Measurements from ENCODE around the gene DLK1.

DLK1 gene

GRCh38 chr14:100777366-100777817, 50.7 kb downstream of the DLK1 start:
- no peak for DNase-seq (ENCODE audit: low read depth, low spot score)

- no peak for DNase-seq (ENCODE audit: low read depth, low spot score)
These were observed 51.3 kb downstream of the DLK1 start for GRCh38 chr14:100777818-100778525.

GRCh38 chr14:100778526-100778882, 51.8 kb downstream of the DLK1 start:
- DNase-seq (ENCODE audit: low read depth, low spot score) = no peak

DNA sequence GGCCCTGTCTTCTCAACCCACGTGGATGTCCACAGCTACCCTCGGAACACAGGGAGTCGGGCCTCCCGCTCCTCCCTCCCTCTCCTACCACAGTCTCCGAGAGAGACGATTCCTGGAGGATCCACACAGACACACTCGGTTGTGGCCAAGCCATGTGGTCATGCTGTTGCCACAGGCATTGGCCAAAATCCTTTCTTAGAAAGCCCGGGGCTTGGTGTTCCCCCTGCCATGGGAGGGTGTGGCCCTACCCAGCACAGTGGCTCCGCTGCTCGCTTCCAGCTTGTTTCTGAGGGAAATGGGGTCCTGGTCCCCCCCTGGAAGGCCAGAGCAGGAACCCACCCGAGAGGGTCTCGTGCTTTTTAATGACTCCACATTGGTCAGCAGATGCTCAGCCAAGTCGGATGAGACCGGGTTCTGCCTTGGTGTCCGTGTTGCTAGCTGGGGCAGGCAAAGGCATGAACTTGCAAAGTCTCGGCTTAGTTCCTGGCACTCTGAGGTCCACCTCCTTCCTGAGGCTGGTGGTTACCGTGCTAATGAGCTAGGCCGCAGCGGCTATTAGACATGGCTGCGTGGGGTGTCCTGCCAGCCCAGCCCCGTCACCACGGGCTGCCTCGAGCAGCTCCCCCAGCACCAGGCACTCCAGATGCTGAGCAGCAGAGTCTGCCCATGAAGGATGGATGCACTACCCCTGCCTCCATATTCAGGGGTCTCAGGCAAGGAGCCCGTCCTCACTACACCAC, 52.4 kb downstream of the DLK1 start:
- DNase-seq (ENCODE audit: low read depth, low spot score) = no peak

DNA sequence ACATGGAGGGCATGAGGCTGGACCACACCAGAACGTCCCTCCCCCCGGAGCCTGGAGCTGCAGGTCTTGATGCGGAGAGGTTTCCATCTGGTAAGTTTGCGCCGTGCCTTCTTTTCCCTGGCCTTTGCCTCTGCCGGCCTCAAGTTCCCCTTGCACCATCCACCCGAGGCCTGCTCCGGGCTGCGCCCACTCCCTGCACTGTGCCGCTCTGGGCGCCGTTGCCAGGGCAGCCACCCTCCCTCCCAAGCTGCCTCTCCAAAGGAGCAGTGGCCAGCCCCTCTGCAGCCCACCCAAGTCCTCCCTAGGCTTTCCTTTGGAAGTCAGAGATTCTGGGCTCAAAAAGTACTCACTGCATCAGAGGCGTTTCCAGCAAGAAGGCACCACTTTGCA, 53.0 kb downstream of the DLK1 start:
- DNase-seq (ENCODE audit: low read depth, low spot score) = no peak

- no peak for DNase-seq (ENCODE audit: low read depth, low spot score)
These were observed 53.6 kb downstream of the DLK1 start for GRCh38 chr14:100780246-100780645.

DNA sequence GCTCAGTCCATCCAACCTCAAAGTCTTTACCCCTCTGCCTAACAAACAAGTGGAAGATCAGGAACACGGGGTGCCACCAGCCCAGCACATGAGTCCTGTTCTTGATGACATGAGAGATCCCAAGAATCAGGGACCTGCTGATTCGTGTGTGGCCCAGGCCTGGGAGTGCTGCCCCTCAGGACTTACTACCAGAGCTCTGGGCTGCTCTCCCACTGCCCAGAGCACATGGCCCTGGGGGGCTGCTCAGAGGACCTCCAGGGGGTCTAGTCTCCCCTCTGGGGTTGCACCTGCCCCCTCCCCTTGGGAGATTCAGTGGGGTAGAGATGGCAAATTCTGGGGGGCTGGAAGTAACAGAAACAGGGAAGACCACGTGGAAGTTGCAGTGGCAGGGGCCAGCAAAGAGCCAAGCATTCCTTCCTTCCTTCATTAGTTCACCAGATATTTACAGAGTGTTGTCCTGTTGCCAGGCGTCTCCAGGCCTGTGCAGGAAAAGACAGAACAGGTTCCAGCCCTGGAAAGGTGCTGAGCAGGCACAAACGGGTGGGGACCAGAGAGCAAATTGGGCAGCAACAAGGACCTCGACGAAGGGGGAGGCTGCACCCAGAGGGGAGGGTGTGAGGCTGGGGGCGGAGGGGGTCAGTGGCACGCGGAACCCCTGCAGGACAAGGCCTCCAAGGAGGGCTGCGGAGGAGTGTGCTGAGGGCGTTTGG, 54.1 kb downstream of the DLK1 start:
- DNase-seq (ENCODE audit: low read depth, low spot score) = no peak

DNA sequence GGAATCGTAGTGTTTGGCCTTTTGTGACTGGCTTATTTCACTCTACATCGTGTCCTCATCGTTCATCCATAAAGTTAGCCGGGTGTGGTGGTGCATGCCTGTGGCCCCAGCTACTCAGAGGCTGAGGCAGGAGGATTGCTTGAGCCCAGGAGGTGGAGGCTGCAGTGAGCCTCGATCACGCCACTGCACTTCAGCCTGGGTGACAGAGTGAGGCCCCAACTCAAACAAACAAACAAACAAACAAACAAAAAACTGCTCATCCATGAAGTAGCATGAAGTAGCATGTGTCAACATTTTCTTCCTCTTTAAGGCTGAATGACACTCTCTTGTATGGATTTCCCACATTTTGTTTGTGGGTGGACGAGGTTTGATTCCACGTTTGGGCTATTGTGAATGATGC, 55.3 kb downstream of the DLK1 start:
- DNase-seq (ENCODE audit: low read depth, low spot score) = no peak

GRCh38 chr14:100782516-100783320, 56.0 kb downstream of the DLK1 start:
- DNase-seq (ENCODE audit: low read depth, low spot score) = no peak

DNA sequence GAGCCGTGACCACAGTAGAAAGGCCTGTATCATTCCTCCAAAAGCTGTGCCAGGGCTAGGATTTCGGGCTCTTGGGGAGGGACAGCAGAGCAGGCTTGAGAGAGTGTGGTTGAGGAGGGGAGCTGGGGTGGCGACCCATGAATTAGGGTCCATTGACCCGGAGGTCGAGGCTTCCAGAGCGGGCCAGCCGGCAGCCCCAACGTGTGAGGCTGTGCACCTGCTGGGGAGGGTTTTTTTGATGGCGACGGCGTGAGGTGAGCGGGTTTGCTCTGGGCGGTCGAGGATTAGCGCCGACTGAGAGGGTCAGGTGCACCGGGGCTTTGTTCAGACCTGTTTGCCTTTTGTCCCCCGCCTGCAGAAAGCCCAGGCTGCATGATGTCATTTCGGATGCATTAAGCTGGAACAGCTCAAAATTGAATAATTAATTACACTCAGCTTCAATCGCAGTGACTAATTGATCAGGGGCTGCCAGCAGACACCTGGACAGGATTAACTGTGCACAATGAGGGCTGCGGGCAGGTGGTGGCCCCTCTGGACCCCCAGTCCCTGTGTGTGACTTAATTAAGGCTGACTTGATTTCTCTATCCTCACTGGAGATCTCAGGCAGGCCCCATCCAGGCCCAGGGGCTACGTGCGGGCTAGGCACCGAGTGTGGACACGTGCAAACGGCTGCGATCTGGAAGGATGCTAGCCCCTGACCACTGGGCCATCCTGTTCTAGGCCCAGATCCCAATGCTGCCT, 57.1 kb downstream of the DLK1 start:
- DNase-seq (ENCODE audit: low read depth, low spot score) = no peak

DNA sequence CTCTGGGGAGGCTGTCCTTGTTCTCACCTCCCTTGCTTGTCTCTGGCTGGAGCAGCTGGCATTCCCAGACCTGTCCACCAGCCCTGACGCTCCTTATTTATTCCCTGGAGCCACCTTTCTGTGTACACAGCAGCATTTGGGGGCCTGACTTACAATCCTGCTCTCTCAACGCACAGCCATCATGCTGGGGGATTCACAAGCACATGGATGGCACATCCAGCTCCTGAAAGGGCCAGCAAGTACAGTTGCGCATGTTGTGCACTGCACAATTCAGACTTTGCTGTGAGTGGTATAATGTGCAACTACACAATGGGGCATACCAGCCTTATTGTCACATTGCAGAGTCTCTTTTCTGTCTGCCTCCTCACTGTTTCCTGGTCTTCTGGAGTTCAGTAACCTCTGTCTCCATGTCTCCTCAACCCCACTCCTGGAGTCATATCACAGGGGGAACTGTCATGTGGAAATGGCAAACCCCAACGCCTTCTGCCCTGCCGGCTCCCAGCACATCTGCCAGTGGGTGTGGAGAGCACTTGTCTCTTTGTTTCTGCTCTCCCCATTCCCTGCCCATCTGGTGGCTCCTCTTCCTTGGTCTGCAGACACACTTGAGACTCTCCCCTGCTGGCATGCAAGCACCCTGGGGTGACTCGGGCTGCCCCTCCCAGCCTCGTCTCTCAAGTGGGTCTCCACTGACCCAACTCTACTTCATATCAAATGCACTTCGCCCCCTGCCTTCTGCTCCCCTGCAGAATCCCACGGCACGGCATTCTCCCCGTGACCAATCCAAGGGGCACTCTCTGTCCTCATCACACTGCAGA, 58.0 kb downstream of the DLK1 start:
- DNase-seq (ENCODE audit: low read depth, low spot score) = no peak

DNA sequence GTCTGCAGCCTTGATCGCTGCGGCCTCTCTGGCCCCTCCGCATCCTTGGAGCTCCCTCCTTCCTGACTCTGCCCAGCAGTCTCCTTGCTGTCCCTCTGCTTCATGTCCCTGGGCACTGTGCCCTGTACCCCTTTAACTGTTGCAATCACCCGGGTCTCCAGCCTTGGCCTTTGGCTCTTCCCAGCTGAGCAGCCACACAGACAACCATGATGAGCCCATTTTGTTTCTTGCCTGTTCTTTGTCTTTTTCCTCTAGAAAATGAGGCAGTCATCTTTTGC, 58.6 kb downstream of the DLK1 start:
- no peak for DNase-seq (ENCODE audit: low read depth, low spot score)

- no peak for DNase-seq (ENCODE audit: low read depth, low spot score)
These were observed 58.9 kb downstream of the DLK1 start for GRCh38 chr14:100785626-100786025.

- DNase-seq (ENCODE audit: low read depth, low spot score) = no peak
These were observed 59.4 kb downstream of the DLK1 start for GRCh38 chr14:100786131-100786530.

DNA sequence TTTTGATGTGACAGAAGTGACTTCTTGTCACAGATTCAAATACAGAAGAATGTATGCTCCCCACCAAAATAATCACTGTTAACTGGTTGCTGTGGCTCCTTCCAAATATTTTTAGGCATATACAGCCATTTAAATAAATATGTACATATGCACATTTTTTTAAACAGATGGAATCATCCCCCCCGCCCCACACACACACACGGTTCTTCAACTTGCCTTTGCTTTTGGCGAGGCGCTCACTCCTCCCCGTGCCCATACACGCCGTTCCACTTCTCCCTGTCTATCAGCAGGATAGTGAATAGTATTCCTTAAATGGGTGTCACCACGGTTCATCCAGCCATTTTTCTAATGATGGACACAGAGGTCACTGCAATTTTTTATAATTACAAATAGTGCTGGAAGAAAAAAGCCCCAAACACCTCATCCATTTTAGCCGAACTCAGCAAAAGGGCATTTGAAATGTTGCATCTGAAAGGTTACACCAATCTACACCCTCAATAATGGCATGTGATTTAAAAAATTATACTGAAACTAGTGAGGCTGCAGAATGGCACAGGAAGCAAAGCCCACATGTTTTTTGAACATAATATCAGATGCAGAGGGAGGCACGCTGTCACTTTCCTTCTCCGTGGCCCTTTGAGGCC, 60.0 kb downstream of the DLK1 start:
- DNase-seq (ENCODE audit: low read depth, low spot score) = no peak

- no peak for DNase-seq (ENCODE audit: low read depth, low spot score)
These were observed 61.0 kb downstream of the DLK1 start for GRCh38 chr14:100787659-100788058.

All from activated naive CD8-positive, alpha-beta T cell treated with anti-CD3 and anti-CD28 coated beads, Interleukin-2, amount 50 U/mL, for 16 hours (primary cell).